NB4 (cell line): ENCODE results near the gene PLEKHH3.

Experiments used
- POLR2A ChIP-seq: IDR thresholded peaks from 2 replicates; pipeline ENCODE4 v1.6.1; 2011; ENCODE audit warnings: mild to moderate bottlenecking; ENCODE audit not compliant: insufficient read length; ENCODE audit errors: extremely low read depth
- TF ChIP-seq, protein P1 (sequence below): IDR thresholded peaks from one replicate; pipeline ENCODE4 v1.5.1; 2012; ENCODE audit warnings: low read depth, low read length
- TF ChIP-seq, protein P2 (sequence below): IDR thresholded peaks from 2 replicates; pipeline ENCODE4 v1.6.1; 2011; ENCODE audit warnings: low read depth, low read length

DNA sequence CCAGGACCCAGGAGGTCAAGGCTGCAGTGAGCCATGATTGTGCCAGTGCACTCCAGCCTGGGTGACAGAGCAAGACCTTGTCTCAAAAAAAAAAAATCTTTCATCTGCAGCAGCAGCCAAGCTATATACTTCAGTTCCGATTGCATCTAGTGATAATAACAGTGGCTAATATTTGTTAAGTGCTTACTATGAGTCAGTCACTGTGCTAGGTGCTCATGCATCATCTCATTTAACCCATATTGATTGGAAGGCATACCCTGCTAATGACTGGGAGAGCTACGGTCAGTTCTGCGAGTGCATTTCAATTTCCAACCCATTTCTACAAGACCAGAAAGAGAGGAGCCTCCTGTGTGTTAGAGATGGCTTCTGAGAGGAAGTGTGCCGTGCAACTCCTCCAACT, 25.4 kb downstream of the PLEKHH3 start:
- TF ChIP-seq, protein P1, sequence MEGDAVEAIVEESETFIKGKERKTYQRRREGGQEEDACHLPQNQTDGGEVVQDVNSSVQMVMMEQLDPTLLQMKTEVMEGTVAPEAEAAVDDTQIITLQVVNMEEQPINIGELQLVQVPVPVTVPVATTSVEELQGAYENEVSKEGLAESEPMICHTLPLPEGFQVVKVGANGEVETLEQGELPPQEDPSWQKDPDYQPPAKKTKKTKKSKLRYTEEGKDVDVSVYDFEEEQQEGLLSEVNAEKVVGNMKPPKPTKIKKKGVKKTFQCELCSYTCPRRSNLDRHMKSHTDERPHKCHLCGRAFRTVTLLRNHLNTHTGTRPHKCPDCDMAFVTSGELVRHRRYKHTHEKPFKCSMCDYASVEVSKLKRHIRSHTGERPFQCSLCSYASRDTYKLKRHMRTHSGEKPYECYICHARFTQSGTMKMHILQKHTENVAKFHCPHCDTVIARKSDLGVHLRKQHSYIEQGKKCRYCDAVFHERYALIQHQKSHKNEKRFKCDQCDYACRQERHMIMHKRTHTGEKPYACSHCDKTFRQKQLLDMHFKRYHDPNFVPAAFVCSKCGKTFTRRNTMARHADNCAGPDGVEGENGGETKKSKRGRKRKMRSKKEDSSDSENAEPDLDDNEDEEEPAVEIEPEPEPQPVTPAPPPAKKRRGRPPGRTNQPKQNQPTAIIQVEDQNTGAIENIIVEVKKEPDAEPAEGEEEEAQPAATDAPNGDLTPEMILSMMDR, result no peak
- no peak for TF ChIP-seq POLR2A
- TF ChIP-seq, protein P2, sequence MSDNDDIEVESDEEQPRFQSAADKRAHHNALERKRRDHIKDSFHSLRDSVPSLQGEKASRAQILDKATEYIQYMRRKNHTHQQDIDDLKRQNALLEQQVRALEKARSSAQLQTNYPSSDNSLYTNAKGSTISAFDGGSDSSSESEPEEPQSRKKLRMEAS, result no peak
